Liver (tissue), 9 donors: Measurements from ENCODE around the gene LAYN. TPM values are rescaled to one million over a fixed set of nuclear protein-coding genes. Genes with fewer than 3 reads are reported as not detected.
A peak's percentile ranks its signal among the peaks of the same experiment; 100 is the strongest.

Experiments
- DNase-seq: peaks from one replicate; pipeline ENCODE4 v3.0.0-alpha.2; 2017; ENCODE audit warnings: low spot score
- H3K27ac ChIP-seq, 2 donors: one replicate each; pipeline ENCODE4 v1.7.0; 2013; ENCODE audit warnings: inconsistent platforms in 2 of 2, low read length in 2 of 2, control low read depth in 1 of 2, low read depth in 1 of 2, mild to moderate bottlenecking in 1 of 2
- H3K27me3 ChIP-seq, 4 donors: one replicate each; pipeline versions ENCODE4 v1.6.1 to v1.7.0; 2013; ENCODE audit warnings: low read length in 3 of 4, inconsistent platforms in 1 of 4, mild to moderate bottlenecking in 1 of 4, moderate library complexity in 1 of 4; ENCODE audit not compliant: control insufficient read depth in 4 of 4, insufficient read depth in 4 of 4
- H3K36me3 ChIP-seq, 4 donors: one replicate each; pipeline versions ENCODE4 v1.6.1 to v1.7.0; 2013; ENCODE audit warnings: low read length in 3 of 4, mild to moderate bottlenecking in 3 of 4, low read depth in 1 of 4, moderate library complexity in 1 of 4; ENCODE audit not compliant: control insufficient read depth in 4 of 4, insufficient read depth in 3 of 4
- H3K4me1 ChIP-seq, 4 donors: one replicate each; pipeline versions ENCODE4 v1.6.1 to v1.7.0; 2013; ENCODE audit warnings: low read length in 3 of 4, mild to moderate bottlenecking in 3 of 4, moderate library complexity in 1 of 4; ENCODE audit not compliant: control insufficient read depth in 4 of 4, insufficient read depth in 4 of 4
- H3K4me3 ChIP-seq, 3 donors: one replicate each; pipeline versions ENCODE4 v1.6.1 to v1.7.0; 2013; ENCODE audit warnings: low read length in 3 of 3, control low read depth in 1 of 3, low read depth in 1 of 3, mild to moderate bottlenecking in 1 of 3
- H3K9ac ChIP-seq, 2 donors: one replicate each; pipeline ENCODE4 v1.7.0; 2013; ENCODE audit warnings: low read length in 2 of 2, mild to moderate bottlenecking in 2 of 2, moderate library complexity in 2 of 2, control low read depth in 1 of 2, low read depth in 1 of 2
- H3K9me3 ChIP-seq, 4 donors: one replicate each; pipeline versions ENCODE4 v1.6.1 to v1.7.0; 2013; ENCODE audit warnings: low read length in 3 of 4; ENCODE audit not compliant: control insufficient read depth in 4 of 4
- EGR1 ChIP-seq, 2 donors: IDR thresholded peaks; 2 replicates each; pipeline ENCODE4 v1.6.1; 2016 to 2018; ENCODE audit warnings: antibody characterized with exemption in 2 of 2, low read depth in 2 of 2
- FOXA1 ChIP-seq: IDR thresholded peaks from 2 replicates; pipeline ENCODE4 v1.6.1; 2016; ENCODE audit warnings: antibody characterized with exemption
- FOXA2 ChIP-seq: IDR thresholded peaks from 2 replicates; pipeline ENCODE4 v1.6.1; 2016; ENCODE audit warnings: antibody characterized with exemption
- GABPA ChIP-seq, 2 donors: IDR thresholded peaks in 1 of 2; conservative IDR thresholded peaks in 1 of 2; 2 replicates each; pipeline ENCODE4 v1.6.1; 2016; ENCODE audit warnings: antibody characterized with exemption in 2 of 2, mild to moderate bottlenecking in 1 of 2, moderate library complexity in 1 of 2
- HNF4A ChIP-seq, 2 donors: conservative IDR thresholded peaks; 2 replicates each; pipeline ENCODE4 v1.6.1; 2016; ENCODE audit warnings: antibody characterized with exemption in 2 of 2, mild to moderate bottlenecking in 2 of 2
- JUND ChIP-seq, 2 donors: IDR thresholded peaks; 2 replicates each; pipeline ENCODE4 v1.6.1; 2016; ENCODE audit warnings: antibody characterized with exemption in 2 of 2
- RAD21 ChIP-seq, 2 donors: IDR thresholded peaks; 2 replicates each; pipeline ENCODE4 v1.6.1; 2016; ENCODE audit warnings: antibody characterized with exemption in 2 of 2, mild to moderate bottlenecking in 2 of 2
- RXRA ChIP-seq, 2 donors: IDR thresholded peaks; 2 replicates each; pipeline ENCODE4 v1.6.1; 2017 to 2018; ENCODE audit warnings: antibody characterized with exemption in 2 of 2, mild to moderate bottlenecking in 1 of 2
- SP1 ChIP-seq: IDR thresholded peaks from 2 replicates; pipeline ENCODE4 v1.6.1; 2018; ENCODE audit warnings: antibody characterized with exemption, mild to moderate bottlenecking
- TAF1 ChIP-seq: conservative IDR thresholded peaks from 2 replicates; pipeline ENCODE4 v1.6.1; 2016; ENCODE audit warnings: antibody characterized with exemption, mild to moderate bottlenecking
- YY1 ChIP-seq: IDR thresholded peaks from 2 replicates; pipeline ENCODE4 v1.6.1; 2016; ENCODE audit warnings: antibody characterized with exemption, mild to moderate bottlenecking
- WGBS: extraction: QIAGEN DNeasy Blood & Tissue Kit; methylation state at CpG from one replicate; pipeline ENCODE4 v1.1.7; 2013; 5-methylcytosine and 5-hydroxymethylcytosine counted together
- polyA plus RNA-seq, 2 donors: library from polyadenylated mRNA; stranded (reverse) in 1 of 2; unstranded in 1 of 2; fragments of 200-250 nt in 1 of 2; fragments of >200 nt in 1 of 2; fragmentation: Nextera tagmentation in 1 of 2; extraction: Ambion mirVana in 1 of 2; gene quantifications; one replicate each; pipeline versions ENCODE4 v1.2.1 to v1.2.3, GENCODE V29; 2013 to 2015
- total RNA-seq, 2 donors: library from RNA; depleted of rRNA; stranded (reverse); fragments of >200 nt; gene quantifications; one replicate each; pipeline ENCODE4 v1.2.3, GENCODE V29; 2014
- TF ChIP-seq, protein P1 (sequence below): IDR thresholded peaks from 2 replicates; pipeline ENCODE4 v1.6.1; 2016; ENCODE audit warnings: antibody characterized with exemption
- TF ChIP-seq, protein P2 (sequence below): IDR thresholded peaks from 2 replicates; pipeline ENCODE4 v1.6.1; 2016; ENCODE audit warnings: antibody characterized with exemption
- TF ChIP-seq, protein P3 (sequence below): fragments of 150-350 bp; IDR thresholded peaks from 2 replicates; pipeline ENCODE4 v1.5.1; 2017; ENCODE audit warnings: improper control_type of control experiment, low read depth, low read length; ENCODE audit not compliant: missing input control
- TF ChIP-seq, protein P4 (sequence below): IDR thresholded peaks from 2 replicates; pipeline ENCODE4 v1.6.1; 2016; ENCODE audit warnings: antibody characterized with exemption
- TF ChIP-seq, protein P5 (sequence below): IDR thresholded peaks from 2 replicates; pipeline ENCODE4 v1.6.1; 2016; ENCODE audit warnings: antibody characterized with exemption, mild to moderate bottlenecking
- donor health status: healthy.
- donor health status: healthy.
- donor health status: healthy.
- donor health status: healthy.
- donor health status: healthy.

The LAYN gene
- total and polyA plus RNA-seq, 4 donors = 0.43 to 0.98 (median 0.88) TPM

DNA sequence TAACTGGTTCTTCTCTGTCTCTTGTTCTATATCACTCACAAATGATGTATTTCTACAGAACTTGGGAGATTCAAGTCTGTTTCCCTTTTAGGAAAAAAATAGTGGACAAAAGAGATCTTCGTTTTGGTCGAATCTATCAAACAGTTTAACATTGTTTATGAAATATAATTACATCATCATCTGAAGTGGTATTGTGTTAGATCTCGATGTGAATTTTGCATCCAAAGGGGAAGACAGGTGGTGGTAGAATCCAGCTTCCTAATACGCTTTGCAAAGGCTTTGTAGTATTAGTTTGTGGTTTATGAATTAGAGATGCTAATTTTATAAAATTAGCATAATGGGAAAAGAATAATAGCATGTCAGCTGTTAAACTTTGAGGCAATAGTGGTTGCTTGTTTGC, 65.2 kb downstream of the LAYN start:
- Histone ChIP-seq H3K27me3 (no peaks in the 10 kb centered on the region), H3K4me1 (peaks cover 1 to 38% (median 29%) of the 10 kb centered on the region in 4 donors), H3K9ac (peak overlapping the region; percentile 1 to 99), H3K27ac (peak overlapping the region; percentile 40 to 57), H3K9me3 (no peaks in the 10 kb centered on the region), H3K4me3 (peak overlapping the region in 1 of 3 donors; percentile 23), H3K36me3 (no peaks in the 10 kb centered on the region)
- DNase-seq = no peak
- TF ChIP-seq, protein P1, sequence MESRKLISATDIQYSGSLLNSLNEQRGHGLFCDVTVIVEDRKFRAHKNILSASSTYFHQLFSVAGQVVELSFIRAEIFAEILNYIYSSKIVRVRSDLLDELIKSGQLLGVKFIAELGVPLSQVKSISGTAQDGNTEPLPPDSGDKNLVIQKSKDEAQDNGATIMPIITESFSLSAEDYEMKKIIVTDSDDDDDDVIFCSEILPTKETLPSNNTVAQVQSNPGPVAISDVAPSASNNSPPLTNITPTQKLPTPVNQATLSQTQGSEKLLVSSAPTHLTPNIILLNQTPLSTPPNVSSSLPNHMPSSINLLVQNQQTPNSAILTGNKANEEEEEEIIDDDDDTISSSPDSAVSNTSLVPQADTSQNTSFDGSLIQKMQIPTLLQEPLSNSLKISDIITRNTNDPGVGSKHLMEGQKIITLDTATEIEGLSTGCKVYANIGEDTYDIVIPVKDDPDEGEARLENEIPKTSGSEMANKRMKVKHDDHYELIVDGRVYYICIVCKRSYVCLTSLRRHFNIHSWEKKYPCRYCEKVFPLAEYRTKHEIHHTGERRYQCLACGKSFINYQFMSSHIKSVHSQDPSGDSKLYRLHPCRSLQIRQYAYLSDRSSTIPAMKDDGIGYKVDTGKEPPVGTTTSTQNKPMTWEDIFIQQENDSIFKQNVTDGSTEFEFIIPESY = no peak
- TF ChIP-seq JUND (IDR thresholded peaks at IDR 0.05) (no peak), RAD21 (IDR thresholded peaks at IDR 0.05) (peak in 1 of 2 donors; percentile 52), RXRA (IDR thresholded peaks at IDR 0.05) (no peak), FOXA1 (no peak), GABPA (IDR thresholded peaks at IDR 0.05 in 1 of 2, conservative IDR thresholded peaks at IDR 0.05 in 1 of 2) (no peak)
- TF ChIP-seq, protein P2, sequence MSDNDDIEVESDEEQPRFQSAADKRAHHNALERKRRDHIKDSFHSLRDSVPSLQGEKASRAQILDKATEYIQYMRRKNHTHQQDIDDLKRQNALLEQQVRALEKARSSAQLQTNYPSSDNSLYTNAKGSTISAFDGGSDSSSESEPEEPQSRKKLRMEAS = no peak
- TF ChIP-seq, protein P3, sequence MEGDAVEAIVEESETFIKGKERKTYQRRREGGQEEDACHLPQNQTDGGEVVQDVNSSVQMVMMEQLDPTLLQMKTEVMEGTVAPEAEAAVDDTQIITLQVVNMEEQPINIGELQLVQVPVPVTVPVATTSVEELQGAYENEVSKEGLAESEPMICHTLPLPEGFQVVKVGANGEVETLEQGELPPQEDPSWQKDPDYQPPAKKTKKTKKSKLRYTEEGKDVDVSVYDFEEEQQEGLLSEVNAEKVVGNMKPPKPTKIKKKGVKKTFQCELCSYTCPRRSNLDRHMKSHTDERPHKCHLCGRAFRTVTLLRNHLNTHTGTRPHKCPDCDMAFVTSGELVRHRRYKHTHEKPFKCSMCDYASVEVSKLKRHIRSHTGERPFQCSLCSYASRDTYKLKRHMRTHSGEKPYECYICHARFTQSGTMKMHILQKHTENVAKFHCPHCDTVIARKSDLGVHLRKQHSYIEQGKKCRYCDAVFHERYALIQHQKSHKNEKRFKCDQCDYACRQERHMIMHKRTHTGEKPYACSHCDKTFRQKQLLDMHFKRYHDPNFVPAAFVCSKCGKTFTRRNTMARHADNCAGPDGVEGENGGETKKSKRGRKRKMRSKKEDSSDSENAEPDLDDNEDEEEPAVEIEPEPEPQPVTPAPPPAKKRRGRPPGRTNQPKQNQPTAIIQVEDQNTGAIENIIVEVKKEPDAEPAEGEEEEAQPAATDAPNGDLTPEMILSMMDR = no peak
- TF ChIP-seq, protein P4, sequence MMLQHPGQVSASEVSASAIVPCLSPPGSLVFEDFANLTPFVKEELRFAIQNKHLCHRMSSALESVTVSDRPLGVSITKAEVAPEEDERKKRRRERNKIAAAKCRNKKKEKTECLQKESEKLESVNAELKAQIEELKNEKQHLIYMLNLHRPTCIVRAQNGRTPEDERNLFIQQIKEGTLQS = peak; percentile 8
- 25% methylated on average over 4 of the region's 4 CpGs for WGBS

DNA sequence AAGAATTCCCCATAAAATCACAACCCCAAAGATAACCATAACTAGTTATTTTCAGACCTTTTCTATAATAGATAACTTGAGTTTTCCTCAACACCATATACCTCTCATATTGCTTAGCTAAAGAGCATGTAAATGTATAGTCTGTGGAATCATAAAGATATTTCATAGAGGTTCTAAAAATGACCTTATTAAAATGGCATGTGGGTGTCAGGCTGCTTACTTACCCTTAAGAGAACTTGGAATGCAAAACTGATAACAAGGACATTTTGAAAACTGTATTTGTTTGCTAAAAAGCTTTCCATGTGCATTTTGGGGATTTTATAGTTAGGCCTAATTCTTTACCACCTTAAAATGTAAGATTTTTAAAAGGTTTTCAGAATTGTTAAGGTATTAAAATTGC, 66.5 kb downstream of the LAYN start:
- no peak for DNase-seq
- Histone ChIP-seq H3K9ac (peak overlapping the region in 1 of 2 donors; percentile 79), H3K9me3 (no peaks in the 10 kb centered on the region), H3K27me3 (no peaks in the 10 kb centered on the region), H3K4me1 (peaks cover 1 to 36% (median 27%) of the 10 kb centered on the region in 4 donors), H3K27ac (peak overlapping the region; percentile 6 to 40), H3K36me3 (no peaks in the 10 kb centered on the region), H3K4me3 (no peak overlapping the region)
- TF ChIP-seq, protein P4 = no peak
- no peak for TF ChIP-seq YY1
- TF ChIP-seq, protein P3 = no peak
- TF ChIP-seq JUND (IDR thresholded peaks at IDR 0.05) = no peak
- TF ChIP-seq TAF1 = no peak
- TF ChIP-seq, protein P5, sequence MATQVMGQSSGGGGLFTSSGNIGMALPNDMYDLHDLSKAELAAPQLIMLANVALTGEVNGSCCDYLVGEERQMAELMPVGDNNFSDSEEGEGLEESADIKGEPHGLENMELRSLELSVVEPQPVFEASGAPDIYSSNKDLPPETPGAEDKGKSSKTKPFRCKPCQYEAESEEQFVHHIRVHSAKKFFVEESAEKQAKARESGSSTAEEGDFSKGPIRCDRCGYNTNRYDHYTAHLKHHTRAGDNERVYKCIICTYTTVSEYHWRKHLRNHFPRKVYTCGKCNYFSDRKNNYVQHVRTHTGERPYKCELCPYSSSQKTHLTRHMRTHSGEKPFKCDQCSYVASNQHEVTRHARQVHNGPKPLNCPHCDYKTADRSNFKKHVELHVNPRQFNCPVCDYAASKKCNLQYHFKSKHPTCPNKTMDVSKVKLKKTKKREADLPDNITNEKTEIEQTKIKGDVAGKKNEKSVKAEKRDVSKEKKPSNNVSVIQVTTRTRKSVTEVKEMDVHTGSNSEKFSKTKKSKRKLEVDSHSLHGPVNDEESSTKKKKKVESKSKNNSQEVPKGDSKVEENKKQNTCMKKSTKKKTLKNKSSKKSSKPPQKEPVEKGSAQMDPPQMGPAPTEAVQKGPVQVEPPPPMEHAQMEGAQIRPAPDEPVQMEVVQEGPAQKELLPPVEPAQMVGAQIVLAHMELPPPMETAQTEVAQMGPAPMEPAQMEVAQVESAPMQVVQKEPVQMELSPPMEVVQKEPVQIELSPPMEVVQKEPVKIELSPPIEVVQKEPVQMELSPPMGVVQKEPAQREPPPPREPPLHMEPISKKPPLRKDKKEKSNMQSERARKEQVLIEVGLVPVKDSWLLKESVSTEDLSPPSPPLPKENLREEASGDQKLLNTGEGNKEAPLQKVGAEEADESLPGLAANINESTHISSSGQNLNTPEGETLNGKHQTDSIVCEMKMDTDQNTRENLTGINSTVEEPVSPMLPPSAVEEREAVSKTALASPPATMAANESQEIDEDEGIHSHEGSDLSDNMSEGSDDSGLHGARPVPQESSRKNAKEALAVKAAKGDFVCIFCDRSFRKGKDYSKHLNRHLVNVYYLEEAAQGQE = no peak
- no peak for TF ChIP-seq FOXA1
- TF ChIP-seq HNF4A (conservative IDR thresholded peaks at IDR 0.05) = no peak
- TF ChIP-seq SP1 = no peak
- no peak for TF ChIP-seq GABPA (IDR thresholded peaks at IDR 0.05 in 1 of 2, conservative IDR thresholded peaks at IDR 0.05 in 1 of 2)
- no peak for TF ChIP-seq FOXA2
- no peak for TF ChIP-seq EGR1 (IDR thresholded peaks at IDR 0.05; ENCODE audit: low read depth in 2 of 2)
- TF ChIP-seq RXRA (IDR thresholded peaks at IDR 0.05) = no peak
